PC-9 (cell line): Measurements from ENCODE around the gene LRRC4B. TPM values are rescaled to one million over a fixed set of nuclear protein-coding genes. Genes with fewer than 3 reads are reported as not detected.
"Not testable (repeated sequence)": the region's sequence is repeated elsewhere in the genome, so short reads cannot be mapped to it uniquely, and the experiment has no call there.

Experiments used
- Bru-seq: library from RNA; stranded (reverse); fragments of 400-500 nt; gene quantifications from one replicate; lab custom pipeline; 2021; lab: Mats Ljungman, UMichigan
- BruChase-seq, 2 experiments: library from RNA; stranded (reverse); fragments of 400-500 nt; gene quantifications; one replicate each; lab custom pipeline; 2021; lab: Mats Ljungman, UMichigan
- BruUV-seq: library from RNA; stranded (reverse); fragments of 400-500 nt; replicated peaks from 2 replicates; lab custom pipeline; 2021; lab: Mats Ljungman, UMichigan
- CTCF ChIA-PET: fragments of 300-600 bp; sonication (Branson Sonifier 250); formaldehyde crosslinking; loops from one replicate; lab custom pipeline; 2022; ENCODE audit warnings: antibody characterized with exemption; lab: Charles Lee
- POLR2A ChIA-PET: fragments of 300-600 bp; sonication (Branson Sonifier 250); formaldehyde crosslinking; loops from one replicate; lab custom pipeline; 2022; ENCODE audit warnings: antibody characterized with exemption; ENCODE audit not compliant: unreplicated experiment; lab: Charles Lee
- DNase-seq, 2 experiments: peaks; one replicate each; pipeline versions ENCODE4 v3.0.0 to v3.0.0-alpha.2; 2015 to 2022; ENCODE audit warnings: mixed read lengths in 1 of 2
- H2AFZ ChIP-seq: fragments of 200-600 bp; sonication (generic); 2 replicates; pipeline ENCODE4 v1.8.1; 2017; ENCODE audit warnings: antibody characterized with exemption
- H3F3A ChIP-seq: fragments of 200-600 bp; sonication (generic); 2 replicates; pipeline ENCODE4 v1.8.1; 2017; ENCODE audit warnings: antibody characterized with exemption, mild to moderate bottlenecking, low read depth; ENCODE audit not compliant: insufficient read depth
- H3K27ac ChIP-seq: fragments of 200-600 bp; sonication (generic); 2 replicates; pipeline ENCODE4 v1.6.1; 2016; ENCODE audit warnings: mixed run types
- H3K27me3 ChIP-seq: fragments of 200-600 bp; sonication (generic); 2 replicates; pipeline ENCODE4 v1.6.1; 2016; ENCODE audit warnings: low read depth, mixed run types; ENCODE audit not compliant: insufficient read depth
- H3K36me3 ChIP-seq: fragments of 200-600 bp; sonication (generic); 2 replicates; pipeline ENCODE4 v1.6.1; 2016; ENCODE audit warnings: low read depth, mixed run types
- H3K4me1 ChIP-seq: fragments of 200-600 bp; sonication (generic); replicated peaks from 2 replicates; pipeline ENCODE4 v1.6.1; 2016; ENCODE audit warnings: mixed run types; ENCODE audit not compliant: insufficient read depth
- H3K4me2 ChIP-seq: fragments of 200-600 bp; sonication (generic); 2 replicates; pipeline ENCODE4 v1.6.1; 2017; ENCODE audit warnings: mixed run types
- H3K4me3 ChIP-seq: fragments of 200-600 bp; sonication (generic); 2 replicates; pipeline ENCODE4 v1.6.1; 2016; ENCODE audit warnings: mixed run types
- H3K79me2 ChIP-seq: fragments of 200-600 bp; sonication (generic); 2 replicates; pipeline ENCODE4 v1.6.1; 2017; ENCODE audit warnings: low read depth, mixed run types
- H3K9me2 ChIP-seq: fragments of 200-600 bp; sonication (generic); 2 replicates; pipeline ENCODE4 v1.8.1; 2017; ENCODE audit warnings: mild to moderate bottlenecking; ENCODE audit not compliant: insufficient read depth
- H3K9me3 ChIP-seq: fragments of 200-600 bp; sonication (generic); 2 replicates; pipeline ENCODE4 v1.8.1; 2016; ENCODE audit warnings: low read depth; ENCODE audit not compliant: insufficient read depth
- H4K20me1 ChIP-seq: fragments of 200-600 bp; sonication (generic); 2 replicates; pipeline ENCODE4 v1.8.1; 2017; ENCODE audit not compliant: insufficient read depth
- CTCF ChIP-seq: fragments of 200-600 bp; sonication (generic); conservative IDR thresholded peaks from 2 replicates; pipeline ENCODE4 v1.6.1; 2017; ENCODE audit warnings: mixed run types, antibody characterized with exemption, mild to moderate bottlenecking, moderate library complexity
- EZH2 ChIP-seq: fragments of 200-600 bp; sonication (generic); IDR thresholded peaks from 2 replicates; pipeline ENCODE4 v1.8.0; 2017; ENCODE audit warnings: antibody characterized with exemption, low read depth
- intact Hi-C: fragments of 100-400 bp; cut with micrococcal nuclease; formaldehyde crosslinking; loops from one replicate; pipeline ENCODE4 v1.10.0; 2022; ENCODE audit not compliant: unreplicated experiment
- long read RNA-seq: library from polyadenylated mRNA; stranded (forward); transcript quantifications from one replicate; pipeline ENCODE4 v2.0.0, GENCODE V29; 2022
- total RNA-seq: library from RNA; stranded (reverse); gene quantifications from 2 replicates; pipeline ENCODE4 v1.2.3, GENCODE V29; 2021

Gene LRRC4B, protein sequence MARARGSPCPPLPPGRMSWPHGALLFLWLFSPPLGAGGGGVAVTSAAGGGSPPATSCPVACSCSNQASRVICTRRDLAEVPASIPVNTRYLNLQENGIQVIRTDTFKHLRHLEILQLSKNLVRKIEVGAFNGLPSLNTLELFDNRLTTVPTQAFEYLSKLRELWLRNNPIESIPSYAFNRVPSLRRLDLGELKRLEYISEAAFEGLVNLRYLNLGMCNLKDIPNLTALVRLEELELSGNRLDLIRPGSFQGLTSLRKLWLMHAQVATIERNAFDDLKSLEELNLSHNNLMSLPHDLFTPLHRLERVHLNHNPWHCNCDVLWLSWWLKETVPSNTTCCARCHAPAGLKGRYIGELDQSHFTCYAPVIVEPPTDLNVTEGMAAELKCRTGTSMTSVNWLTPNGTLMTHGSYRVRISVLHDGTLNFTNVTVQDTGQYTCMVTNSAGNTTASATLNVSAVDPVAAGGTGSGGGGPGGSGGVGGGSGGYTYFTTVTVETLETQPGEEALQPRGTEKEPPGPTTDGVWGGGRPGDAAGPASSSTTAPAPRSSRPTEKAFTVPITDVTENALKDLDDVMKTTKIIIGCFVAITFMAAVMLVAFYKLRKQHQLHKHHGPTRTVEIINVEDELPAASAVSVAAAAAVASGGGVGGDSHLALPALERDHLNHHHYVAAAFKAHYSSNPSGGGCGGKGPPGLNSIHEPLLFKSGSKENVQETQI
- not detected in 2 replicates for total RNA-seq
- Bru-seq, nascent RNA, result not detected
- not detected for BruChase-seq, experiment 1, labeled RNA remaining after a 2-hour chase
- BruChase-seq, experiment 2, labeled RNA remaining after a 6-hour chase, result not detected
- long read RNA-seq, result 0 reads

DNA sequence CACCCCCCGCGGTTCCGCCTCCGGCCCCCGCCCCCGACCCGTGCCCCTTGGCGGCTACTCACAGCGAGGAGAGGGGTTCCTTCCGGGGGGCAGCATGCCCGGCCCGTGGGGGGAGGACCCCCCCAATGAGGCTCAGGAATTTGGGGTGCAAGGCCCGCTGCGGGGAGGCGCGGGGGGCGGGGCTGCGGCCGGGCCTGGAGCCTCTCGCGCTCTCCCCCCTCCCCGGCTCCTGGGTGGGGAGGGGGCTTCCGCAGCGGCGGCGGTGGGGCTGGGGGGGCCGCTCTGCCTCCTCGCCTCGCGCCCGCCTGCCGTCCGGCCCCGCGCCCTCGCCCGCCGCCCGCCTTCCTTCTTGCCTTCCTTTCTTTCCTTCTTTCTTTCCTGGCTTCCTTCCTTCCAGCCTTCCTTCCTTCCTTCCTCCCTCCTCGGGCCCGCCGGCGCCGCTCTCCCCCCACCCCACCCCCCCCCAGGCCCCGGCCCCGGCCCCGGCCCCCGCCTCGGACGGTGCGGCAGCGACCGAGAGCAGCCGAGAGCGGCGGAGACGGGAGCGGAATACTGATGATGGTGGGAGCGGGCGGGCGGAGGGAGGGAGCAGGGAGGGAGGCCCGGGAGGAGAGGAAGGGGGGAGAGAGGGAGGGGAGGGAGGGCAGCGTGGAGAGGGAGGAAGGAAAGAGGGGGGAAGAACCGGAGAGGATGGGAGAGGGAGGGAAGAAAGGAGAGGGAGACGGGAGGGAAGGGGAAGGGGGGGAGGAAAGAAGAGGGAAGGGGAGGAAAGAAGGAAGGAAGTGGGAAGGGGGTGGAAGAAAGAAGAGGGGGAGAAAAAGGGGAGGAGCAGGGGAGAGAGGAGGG, at the start of gene LRRC4B:
Gene LRRC4B, minus strand, starts transcription at position 554 of the 846 bp plus-strand sequence. CDS start 19,597 bp downstream, outside the sequence.
- ChIA-PET CTCF (no interaction called here), POLR2A (no interaction called here)
- TF ChIP-seq CTCF (no peak), EZH2 (no peak)
- H3K9me2 ChIP-seq, result no peaks in the 10 kb centered on the region
- H2AFZ ChIP-seq, result no peak within 1 kb of the TSS
- H3K79me2 ChIP-seq, result no peaks in the 10 kb centered on the region
- BruUV-seq, result no TSS peak
- no peak for DNase-seq
- H3F3A ChIP-seq, result no peaks in the 10 kb centered on the region; the same call in 1 of the 2 replicates
- peaks cover 81% of the 10 kb centered on the region for H3K27me3 ChIP-seq
- H3K4me1 ChIP-seq, result no peaks in the 10 kb centered on the region
- H3K4me2 ChIP-seq, result no peak within 1 kb of the TSS
- H3K27ac ChIP-seq, result no peak within 1 kb of the TSS
- intact Hi-C loops, result no loop called here
- no peaks in the 10 kb centered on the region for H3K36me3 ChIP-seq
- no peak within 1 kb of the TSS for H3K4me3 ChIP-seq
- H4K20me1 ChIP-seq, result no peaks in the 10 kb centered on the region
- H3K9me3 ChIP-seq, result no peaks in the 10 kb centered on the region

GRCh38 chr19:50612504-50613404, 44.5 kb upstream of the LRRC4B start:
- H3K4me2 ChIP-seq, DNase-seq, intact Hi-C loops, H3K79me2 ChIP-seq, H3K36me3 ChIP-seq, H3K4me3 ChIP-seq, H3K9me2 ChIP-seq, H3K27ac ChIP-seq, H4K20me1 ChIP-seq, H2AFZ ChIP-seq, BruUV-seq, CTCF ChIA-PET, POLR2A ChIA-PET, H3K9me3 ChIP-seq, H3F3A ChIP-seq, H3K4me1 ChIP-seq: not testable (repeated sequence)
- peaks cover 29% of the 10 kb centered on the region for H3K27me3 ChIP-seq
